Measurements from ENCODE around the gene TAF6L.
"Not testable (repeated sequence)": the region's sequence is repeated elsewhere in the genome, so short reads cannot be mapped to it uniquely, and the experiment has no call there.

Gene TAF6L

GRCh38 chr11:62757846-62758788, 13.1 kb upstream of the TAF6L start:
- no peak for DNase-seq

- DNase-seq: not testable (repeated sequence)
These were observed 10.3 kb upstream of the TAF6L start for GRCh38 chr11:62760867-62761227.

GRCh38 chr11:62770778-62771143, 435 bp upstream of the TAF6L start:
- DNase-seq: no peak

DNA sequence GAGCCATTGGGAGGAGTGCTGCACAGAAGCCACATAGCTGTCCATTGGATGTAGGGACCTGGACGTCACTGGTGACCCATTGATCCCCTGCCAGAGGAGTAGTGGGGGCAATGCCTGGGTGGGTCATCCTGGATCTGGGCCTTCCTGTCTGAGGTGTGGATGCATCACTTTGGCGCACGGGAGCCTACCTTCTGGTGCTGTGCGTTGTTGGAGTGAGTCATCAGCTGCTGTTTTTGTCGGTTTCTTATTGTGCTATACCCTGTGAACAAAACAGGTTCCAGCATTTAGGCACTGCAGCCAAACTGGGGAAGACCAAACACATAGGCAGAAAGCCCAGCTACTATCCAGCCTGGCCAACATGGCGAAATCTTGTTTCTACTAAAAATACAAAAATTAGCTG, 3.2 kb downstream of the TAF6L start:
- DNase-seq: no peak

DNA sequence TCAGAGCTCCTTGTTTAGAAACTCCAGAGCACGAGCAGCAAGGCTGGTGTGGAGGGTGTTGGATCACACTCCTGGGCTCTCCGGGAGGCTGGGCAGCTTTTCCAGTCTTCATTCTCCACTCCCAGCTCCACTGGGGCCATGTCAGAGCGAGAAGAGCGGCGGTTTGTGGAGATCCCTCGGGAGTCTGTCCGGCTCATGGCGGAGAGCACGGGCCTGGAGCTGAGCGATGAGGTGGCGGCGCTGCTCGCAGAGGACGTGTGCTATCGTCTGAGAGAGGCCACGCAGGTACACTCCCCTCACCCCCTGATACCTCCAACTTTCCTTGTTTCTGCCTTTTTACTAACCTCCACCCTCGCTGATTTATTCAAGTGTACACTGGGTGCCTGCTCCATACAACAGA, 4.5 kb downstream of the TAF6L start:
- no peak for DNase-seq

GRCh38 chr11:62777389-62777788, 6.2 kb downstream of the TAF6L start:
- DNase-seq: no peak

DNA sequence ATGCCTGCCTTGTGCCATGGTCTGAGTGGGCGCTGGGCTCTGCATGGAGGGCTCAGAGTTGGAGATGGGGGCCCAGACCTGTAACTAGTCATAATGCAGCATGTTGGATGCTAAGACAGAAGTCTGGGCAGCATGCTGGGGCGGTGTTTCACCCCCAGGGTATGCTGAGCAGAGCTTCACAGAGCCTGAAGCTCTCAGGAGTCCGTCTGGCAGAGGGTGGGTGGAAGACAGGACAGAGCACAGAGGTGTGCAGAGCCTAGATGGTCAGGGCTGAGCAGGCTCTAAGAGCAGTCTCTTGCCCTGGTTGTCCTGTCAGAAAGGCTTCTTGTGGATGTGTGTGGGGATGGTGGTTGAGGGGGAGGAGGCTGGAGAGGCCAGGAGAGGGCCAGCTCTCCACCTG, 7.2 kb downstream of the TAF6L start:
- no peak for DNase-seq

DNA sequence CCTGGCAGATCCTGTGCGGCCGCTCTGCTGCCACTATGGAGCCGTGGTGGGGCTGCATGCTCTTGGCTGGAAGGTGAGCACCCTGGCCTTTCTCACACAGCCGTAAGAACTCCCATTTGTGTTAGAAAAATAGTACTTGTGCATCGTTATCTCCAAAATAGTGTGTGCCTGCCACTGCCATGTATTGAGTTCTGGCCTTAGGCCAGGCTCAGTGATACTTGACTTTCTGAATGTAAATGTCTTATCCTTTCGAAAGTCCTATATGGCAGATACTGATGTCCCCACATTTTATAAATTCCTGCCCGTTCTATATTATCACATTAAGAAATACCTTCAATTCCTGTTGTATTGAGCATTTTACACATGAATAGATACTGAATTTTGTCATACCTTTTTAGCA, 11.6 kb downstream of the TAF6L start:
- no peak for DNase-seq

DNA sequence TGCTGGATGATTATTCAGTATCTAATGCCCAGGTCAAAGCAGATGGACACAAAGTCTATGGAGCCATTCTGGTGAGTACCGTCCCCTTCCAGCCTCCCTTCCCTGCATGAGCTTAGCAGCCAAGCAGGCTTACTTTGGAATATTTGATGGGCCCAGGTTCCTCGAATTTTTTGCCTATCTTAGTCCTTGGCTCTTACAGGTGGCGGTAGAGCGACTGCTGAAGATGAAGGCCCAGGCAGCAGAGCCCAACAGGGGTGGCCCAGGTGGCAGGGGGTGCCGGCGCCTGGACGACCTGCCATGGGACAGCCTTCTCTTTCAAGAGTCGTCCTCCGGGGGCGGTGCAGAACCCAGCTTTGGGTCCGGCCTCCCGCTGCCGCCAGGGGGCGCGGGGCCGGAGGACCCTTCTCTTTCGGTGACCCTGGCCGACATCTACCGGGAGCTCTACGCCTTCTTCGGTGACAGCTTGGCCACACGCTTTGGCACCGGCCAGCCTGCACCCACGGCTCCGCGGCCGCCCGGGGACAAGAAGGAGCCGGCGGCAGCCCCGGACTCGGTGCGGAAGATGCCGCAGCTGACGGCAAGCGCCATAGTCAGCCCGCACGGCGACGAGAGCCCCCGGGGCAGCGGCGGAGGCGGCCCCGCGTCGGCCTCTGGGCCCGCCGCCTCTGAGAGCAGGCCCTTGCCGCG, 15.3 kb downstream of the TAF6L start:
- DNase-seq: peak; percentile 83

DNA sequence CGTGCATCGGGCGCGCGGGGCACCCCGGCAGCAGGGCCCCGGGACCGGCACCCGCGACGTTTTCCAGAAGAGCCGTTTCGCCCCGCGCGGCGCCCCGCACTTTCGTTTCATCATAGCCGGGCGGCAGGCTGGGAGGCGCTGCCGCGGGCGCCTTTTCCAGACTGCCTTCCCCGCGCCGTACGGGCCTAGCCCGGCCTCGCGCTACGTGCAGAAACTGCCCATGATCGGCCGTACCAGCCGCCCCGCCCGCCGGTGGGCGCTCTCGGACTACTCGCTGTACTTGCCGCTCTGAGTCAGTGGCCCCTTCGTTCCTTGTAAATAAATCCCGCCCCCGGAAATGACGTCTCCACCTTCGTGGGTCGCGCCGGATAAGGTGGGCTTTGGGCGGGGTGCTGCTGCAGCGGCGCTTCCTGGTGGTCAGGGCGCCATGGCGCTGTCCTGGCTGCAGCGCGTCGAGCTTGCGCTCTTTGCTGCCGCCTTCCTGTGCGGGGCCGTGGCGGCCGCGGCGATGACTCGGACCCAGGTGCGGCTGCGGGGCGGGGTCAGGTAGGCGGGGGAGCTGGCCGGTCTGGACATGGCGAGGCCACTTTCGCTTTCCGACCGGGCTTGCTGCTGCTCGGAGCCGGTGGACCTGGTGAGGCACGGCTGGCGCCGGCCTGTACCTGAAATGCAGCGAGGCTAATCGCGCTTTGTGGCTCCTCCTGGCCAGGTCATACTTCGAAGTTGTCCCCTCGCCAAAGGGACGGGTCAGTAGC, 16.0 kb downstream of the TAF6L start, which contains the start of gene TMEM179B:
Gene TMEM179B, plus strand, starts transcription at position 398 of the 755 bp plus-strand sequence. Its CDS starts 30 bp downstream, at position 428.
- peak; percentile 99 for DNase-seq

DNA sequence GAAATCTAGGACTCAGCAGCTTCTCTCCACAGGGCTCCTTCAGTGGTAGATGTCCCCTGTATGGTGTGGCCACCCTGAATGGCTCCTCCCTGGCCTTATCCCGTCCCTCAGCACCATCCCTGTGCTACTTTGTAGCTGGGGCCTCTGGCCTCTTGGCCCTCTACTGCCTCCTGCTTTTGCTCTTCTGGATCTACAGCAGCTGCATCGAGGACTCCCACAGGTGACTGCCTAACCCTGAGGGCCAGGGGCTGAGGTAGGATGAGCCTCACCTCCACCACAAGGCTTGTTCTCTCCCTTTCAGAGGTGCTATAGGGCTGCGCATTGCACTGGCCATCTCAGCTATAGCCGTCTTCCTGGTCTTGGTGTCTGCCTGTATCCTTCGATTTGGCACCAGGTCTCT, 17.8 kb downstream of the TAF6L start:
- no peak for DNase-seq

DNA sequence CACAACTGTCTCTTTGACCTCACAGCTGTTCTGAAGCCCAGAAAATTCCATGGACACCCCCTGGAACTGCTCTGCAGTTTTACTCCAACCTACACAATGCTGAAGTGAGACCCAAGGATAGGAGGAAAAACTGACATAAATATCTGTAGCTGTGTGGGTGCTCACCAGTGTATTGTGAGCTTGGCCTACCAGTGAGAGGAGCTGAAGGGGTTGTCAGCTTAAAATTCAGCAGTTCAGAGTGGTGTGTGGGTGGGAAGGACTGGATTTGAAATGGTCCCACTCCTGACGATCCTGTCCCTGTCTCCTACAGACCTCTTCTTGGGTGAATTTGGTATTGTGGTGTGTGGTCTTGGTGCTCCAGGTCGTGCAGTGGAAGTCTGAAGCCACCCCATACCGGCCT, 18.4 kb downstream of the TAF6L start:
- DNase-seq: no peak

GRCh38 chr11:62791501-62792201, 20.5 kb downstream of the TAF6L start, which contains the start of gene TMEM223:
Gene TMEM223, minus strand, starts transcription at chr11:62792006. Its CDS starts 12 bp downstream, at chr11:62791994.
- DNase-seq: peak; percentile 84

- DNase-seq: no peak
These were observed 21.0 kb downstream of the TAF6L start for GRCh38 chr11:62792202-62792575.

DNA sequence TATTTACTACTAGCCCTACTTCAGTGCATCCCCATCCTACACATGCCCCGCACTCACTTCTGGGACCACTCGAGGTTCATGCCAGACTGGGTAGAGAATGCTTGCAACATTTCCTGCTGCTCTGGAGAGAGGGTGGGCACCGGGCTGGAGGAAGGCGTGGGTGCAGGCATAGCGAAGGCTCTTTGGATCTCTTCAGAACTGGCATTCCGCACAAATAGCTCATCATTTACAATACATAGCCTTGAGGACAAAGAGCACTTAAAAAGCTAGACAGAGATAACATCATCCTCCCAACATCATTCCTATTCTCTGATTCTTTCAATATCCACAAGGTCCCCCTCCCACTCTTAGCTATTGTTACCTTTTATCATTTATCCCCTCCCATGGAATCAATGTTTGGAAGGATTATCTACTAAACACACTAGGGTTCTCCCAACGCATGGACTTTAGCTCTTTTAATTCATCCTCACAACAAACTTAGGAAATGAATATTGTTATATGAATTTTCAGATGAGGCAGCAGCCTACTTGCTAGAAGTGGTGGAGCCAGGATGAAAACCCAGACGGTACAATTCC, 23.1 kb downstream of the TAF6L start:
- peak; percentile 53 for DNase-seq

GRCh38 chr11:62796281-62796680, 25.1 kb downstream of the TAF6L start:
- no peak for DNase-seq

- no peak for DNase-seq
These were observed 28.3 kb downstream of the TAF6L start for GRCh38 chr11:62799486-62799885.

DNA sequence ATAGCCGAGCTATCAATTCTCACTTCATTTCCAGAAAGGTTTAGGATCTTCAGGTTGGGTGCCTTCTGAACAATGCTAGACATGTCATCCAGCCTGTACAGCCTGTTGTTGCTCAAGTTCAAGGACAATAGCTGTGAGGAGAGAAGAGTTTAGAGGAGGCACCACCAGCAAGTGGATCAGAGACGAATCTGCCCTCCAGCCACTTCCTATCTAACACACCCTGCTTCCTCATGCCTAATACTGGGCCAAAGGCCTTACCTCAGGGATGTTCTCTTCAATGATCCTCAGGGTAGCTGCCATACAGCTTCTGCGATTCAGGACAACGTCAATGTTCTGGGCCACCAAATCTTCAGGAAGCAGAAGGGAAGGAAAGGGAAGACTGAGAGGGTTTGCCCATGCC, 29.9 kb downstream of the TAF6L start:
- DNase-seq: no peak

DNA sequence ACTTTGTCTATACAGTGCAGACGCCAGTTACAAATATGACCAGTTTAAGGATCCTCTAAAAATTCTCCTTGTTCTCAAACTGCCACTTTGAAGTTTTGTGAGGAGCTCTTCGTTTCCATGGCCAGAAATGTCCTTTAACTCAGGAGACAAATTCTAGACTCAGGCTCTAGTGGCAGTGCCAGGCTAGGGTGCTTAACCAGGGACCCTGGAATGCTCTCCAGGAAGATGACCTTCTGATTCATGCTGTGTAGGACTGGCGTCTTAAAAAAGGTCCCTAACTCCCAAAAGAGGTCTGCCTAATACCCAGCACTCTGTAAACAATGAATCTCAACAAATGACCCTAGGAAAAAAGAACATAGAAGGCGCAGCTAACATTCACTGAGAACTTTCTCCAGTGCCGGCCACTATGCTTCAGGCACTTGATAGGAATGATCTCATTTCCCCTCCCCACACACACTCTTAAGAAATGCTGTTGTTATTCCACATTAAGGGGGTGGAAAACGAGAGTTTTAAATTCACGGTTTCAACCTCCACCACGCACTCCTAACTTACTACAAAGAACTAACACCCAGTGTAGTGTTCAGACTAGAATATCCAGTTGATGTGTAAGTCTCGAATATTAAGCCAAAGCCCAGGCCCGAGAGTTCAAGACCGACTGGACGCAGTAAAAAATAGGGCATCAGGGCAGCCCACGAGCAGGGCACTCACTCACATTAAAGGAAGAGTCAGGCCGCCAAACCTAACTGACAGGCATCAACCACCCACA, 33.3 kb downstream of the TAF6L start:
- peak; percentile 47 for DNase-seq

- peak; percentile 94 for DNase-seq
These were observed 34.1 kb downstream of the TAF6L start, which contains the start of gene NXF1 for GRCh38 chr11:62805076-62805892. Gene NXF1, minus strand, starts transcription at chr11:62805440. Its CDS starts 84 bp downstream, at chr11:62805356.

All from EL (cell line).